AG09309 (cell line): ENCODE measurements around the gene ITGAV.

Experiments
- DNase-seq: peaks from one replicate; pipeline ENCODE4 v3.0.0-alpha.2; 2010; ENCODE audit warnings: low read depth
- H3K4me3 ChIP-seq: 2 replicates; pipeline ENCODE4 v1.5.1; 2011; ENCODE audit warnings: mild to moderate bottlenecking, low read depth, low read length, moderate library complexity; ENCODE audit not compliant: control insufficient read depth
- CTCF ChIP-seq: IDR thresholded peaks from 2 replicates; pipeline ENCODE4 v1.5.1; 2011; ENCODE audit warnings: mild to moderate bottlenecking, low read depth, low read length, inconsistent platforms; ENCODE audit not compliant: insufficient read depth, control insufficient read depth; ENCODE audit errors: missing control alignments

ITGAV gene

GRCh38 chr2:186702006-186702405 is 112.2 kb downstream of the ITGAV start:
- DNase-seq = no peak
- H3K4me3 ChIP-seq = no peak overlapping the region
- TF ChIP-seq CTCF = no peak

GRCh38 chr2:186702501-186702900 is 112.6 kb downstream of the ITGAV start:
- no peak for TF ChIP-seq CTCF
- no peak for DNase-seq
- no peak overlapping the region for H3K4me3 ChIP-seq

DNA sequence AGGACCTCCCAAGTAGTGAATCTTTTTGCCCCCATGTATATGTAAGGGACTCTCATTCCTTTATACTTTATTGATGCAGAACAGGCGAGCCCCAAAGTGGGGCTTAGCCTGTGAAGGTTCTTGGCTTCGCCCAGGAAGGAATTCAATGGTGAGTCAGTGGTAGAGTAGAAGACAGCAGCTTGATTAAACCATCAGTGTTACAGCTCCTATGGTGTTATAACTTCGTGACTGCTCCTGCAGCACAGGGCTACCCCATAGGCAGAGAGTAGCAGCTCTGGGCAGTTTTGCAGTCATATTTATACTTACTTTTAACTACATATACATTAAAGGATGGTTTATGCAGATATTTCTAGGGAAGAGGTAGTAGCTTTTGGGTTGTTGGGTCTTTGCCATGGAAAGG is 115.0 kb downstream of the ITGAV start:
- DNase-seq = no peak
- H3K4me3 ChIP-seq = no peak overlapping the region
- no peak for TF ChIP-seq CTCF

DNA sequence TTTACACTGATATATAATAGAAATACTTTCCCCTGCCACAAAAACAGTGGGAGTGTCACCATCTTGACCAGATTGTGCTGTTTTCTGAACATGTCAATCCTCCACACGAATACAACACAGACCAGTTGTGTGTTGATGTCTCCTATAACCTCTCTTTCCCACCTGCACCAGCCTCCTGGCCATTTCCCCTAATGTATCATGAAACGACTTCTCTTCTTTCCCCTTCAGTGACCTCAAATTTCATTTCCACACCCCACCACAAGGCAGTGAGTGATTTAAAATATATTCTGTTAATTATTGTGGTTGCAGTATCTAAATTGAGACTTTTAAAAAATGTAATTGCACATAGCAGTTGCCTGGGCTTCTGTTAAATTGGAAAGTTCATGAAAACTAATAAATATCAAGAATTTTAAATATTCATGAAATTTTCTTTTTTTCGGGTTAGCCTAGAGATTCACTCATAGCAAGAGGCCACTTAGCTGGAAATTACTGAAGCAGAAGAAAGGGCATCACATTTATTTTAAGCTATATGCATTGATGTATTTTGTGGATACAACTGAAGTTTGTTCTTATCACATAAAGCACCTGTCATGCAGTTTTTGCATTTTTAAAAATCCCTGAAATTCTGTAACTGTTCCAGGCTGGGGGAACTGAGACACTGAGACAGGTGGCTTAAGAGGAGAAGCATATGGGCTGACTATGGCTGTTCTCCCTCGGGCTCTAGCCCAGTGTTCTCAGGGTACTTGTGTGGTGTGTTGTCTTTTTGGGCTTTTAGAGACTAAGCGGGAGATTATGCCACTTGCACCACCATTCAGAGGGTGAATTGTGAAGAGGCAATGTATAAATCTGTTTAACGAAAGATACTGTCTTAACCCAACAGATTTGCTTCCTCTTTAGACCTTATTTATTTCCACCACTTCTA is 119.9 kb downstream of the ITGAV start:
- DNase-seq = no peak
- no peak overlapping the region for H3K4me3 ChIP-seq
- TF ChIP-seq CTCF = no peak

GRCh38 chr2:186713691-186714090 is 123.8 kb downstream of the ITGAV start:
- DNase-seq = no peak
- no peak overlapping the region for H3K4me3 ChIP-seq
- no peak for TF ChIP-seq CTCF

DNA sequence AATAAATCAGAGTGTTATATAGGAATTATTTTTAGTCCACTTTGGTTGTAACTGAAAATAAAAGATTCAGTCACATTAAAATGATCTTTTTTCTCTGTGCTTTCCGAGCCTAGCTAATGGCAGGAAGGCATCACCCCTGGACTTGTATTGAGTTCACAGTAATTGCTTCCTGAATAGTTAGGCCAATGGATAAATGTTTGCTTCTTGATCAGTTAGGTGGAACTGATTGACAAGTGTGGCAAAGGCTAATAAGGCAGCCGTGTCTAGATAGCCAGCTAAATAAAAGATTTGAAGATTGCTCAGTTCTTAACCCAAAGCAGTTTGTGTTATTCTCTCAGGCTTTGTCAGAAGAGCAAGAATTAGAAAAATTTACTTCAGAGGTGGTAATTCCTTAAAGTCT is 124.8 kb downstream of the ITGAV start:
- H3K4me3 ChIP-seq = no peak overlapping the region
- no peak for DNase-seq
- TF ChIP-seq CTCF = no peak
